IMR-90 (cell line): ENCODE measurements around the gene MAB21L3.

Experiments used
- NFE2L2 ChIP-seq: fragments of 150-350 bp; IDR thresholded peaks from 2 replicates; pipeline ENCODE4 v1.6.1; 2016; ENCODE audit warnings: low read depth, mild to moderate bottlenecking, low read length
- POLR2A ChIP-seq: IDR thresholded peaks from 2 replicates; pipeline ENCODE4 v1.6.1; 2012; ENCODE audit warnings: mild to moderate bottlenecking, low read depth, low read length
- RAD21 ChIP-seq: IDR thresholded peaks from 2 replicates; pipeline ENCODE4 v1.6.1; 2012; ENCODE audit warnings: low read length, improper control_type of control experiment
- RCOR1 ChIP-seq: IDR thresholded peaks from 2 replicates; pipeline ENCODE4 v1.6.1; 2012; ENCODE audit warnings: mild to moderate bottlenecking, low read length, improper control_type of control experiment; ENCODE audit not compliant: insufficient replicate concordance
- TF ChIP-seq, protein P1 (sequence below): conservative IDR thresholded peaks from 2 replicates; pipeline ENCODE4 v1.5.1; 2012; ENCODE audit warnings: mild to moderate bottlenecking, low read depth, low read length, improper control_type of control experiment
- TF ChIP-seq, protein P2 (sequence below): fragments of 150-350 bp; IDR thresholded peaks from 2 replicates; pipeline ENCODE4 v1.6.1; 2017; ENCODE audit warnings: mild to moderate bottlenecking, antibody characterized with exemption, low read length, low read depth

DNA sequence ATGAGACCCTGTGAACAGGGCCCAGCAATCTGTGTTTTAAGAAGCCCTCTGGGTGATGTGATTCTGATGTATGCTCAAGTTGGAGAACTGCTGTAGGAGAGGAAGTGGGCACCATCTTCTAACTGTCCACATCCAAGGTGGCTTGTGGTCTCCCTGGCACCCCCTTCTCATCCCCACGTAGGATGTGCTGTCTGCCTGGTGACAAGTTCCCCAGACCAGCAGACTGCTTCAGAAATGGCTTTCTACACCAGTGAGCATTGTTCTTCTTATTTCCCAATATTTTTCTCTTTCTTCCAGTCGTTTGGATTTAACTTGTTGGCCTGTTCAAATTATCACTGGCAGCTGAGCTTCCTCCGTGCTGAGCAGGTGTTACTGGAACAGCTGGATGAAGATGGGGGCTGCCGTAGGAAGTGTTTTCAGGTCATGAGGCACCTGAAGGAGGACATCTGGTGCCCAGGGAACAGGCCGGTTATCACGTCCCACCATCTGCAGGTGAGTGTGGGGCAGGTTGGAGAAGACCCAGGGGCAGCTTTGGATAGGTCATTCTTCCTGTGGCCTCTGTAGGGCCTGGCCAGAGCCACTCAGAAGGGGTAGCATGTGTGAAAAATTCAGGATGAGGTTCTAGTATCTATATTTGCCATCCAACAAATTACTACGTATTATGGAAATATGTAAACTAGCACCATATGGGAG is 16.8 kb downstream of the MAB21L3 start:
- no peak for TF ChIP-seq RAD21
- TF ChIP-seq, protein P1, sequence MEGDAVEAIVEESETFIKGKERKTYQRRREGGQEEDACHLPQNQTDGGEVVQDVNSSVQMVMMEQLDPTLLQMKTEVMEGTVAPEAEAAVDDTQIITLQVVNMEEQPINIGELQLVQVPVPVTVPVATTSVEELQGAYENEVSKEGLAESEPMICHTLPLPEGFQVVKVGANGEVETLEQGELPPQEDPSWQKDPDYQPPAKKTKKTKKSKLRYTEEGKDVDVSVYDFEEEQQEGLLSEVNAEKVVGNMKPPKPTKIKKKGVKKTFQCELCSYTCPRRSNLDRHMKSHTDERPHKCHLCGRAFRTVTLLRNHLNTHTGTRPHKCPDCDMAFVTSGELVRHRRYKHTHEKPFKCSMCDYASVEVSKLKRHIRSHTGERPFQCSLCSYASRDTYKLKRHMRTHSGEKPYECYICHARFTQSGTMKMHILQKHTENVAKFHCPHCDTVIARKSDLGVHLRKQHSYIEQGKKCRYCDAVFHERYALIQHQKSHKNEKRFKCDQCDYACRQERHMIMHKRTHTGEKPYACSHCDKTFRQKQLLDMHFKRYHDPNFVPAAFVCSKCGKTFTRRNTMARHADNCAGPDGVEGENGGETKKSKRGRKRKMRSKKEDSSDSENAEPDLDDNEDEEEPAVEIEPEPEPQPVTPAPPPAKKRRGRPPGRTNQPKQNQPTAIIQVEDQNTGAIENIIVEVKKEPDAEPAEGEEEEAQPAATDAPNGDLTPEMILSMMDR: no peak
- TF ChIP-seq POLR2A: no peak
- TF ChIP-seq RCOR1: no peak
- TF ChIP-seq NFE2L2: no peak
- TF ChIP-seq, protein P2, sequence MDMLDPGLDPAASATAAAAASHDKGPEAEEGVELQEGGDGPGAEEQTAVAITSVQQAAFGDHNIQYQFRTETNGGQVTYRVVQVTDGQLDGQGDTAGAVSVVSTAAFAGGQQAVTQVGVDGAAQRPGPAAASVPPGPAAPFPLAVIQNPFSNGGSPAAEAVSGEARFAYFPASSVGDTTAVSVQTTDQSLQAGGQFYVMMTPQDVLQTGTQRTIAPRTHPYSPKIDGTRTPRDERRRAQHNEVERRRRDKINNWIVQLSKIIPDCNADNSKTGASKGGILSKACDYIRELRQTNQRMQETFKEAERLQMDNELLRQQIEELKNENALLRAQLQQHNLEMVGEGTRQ: no peak
